ENCODE data around the gene RNF4.

RNF4 gene

GRCh38 chr4:2469192-2469984, 482 bp downstream of the RNF4 start:
- TF ChIP-seq CTCF (IDR thresholded peaks at IDR 0.05; ENCODE audit: borderline replicate concordance, insufficient read depth, low read depth, low read length): no peak
- peak overlapping the region; percentile 86 for H3K4me3 ChIP-seq (ENCODE audit: low read depth, low read length)

GRCh38 chr4:2470791-2471190, 1.9 kb downstream of the RNF4 start:
- no peak for TF ChIP-seq CTCF (IDR thresholded peaks at IDR 0.05; ENCODE audit: borderline replicate concordance, insufficient read depth, low read depth, low read length)
- H3K4me3 ChIP-seq (ENCODE audit: low read depth, low read length): peak overlapping the region; percentile 86

GRCh38 chr4:2472187-2472586, 3.3 kb downstream of the RNF4 start:
- no peak for TF ChIP-seq CTCF (IDR thresholded peaks at IDR 0.05; ENCODE audit: borderline replicate concordance, insufficient read depth, low read depth, low read length)
- H3K4me3 ChIP-seq (ENCODE audit: low read depth, low read length): no peak overlapping the region

- H3K4me3 ChIP-seq (ENCODE audit: low read depth, low read length): no peak overlapping the region
- no peak for TF ChIP-seq CTCF (IDR thresholded peaks at IDR 0.05; ENCODE audit: borderline replicate concordance, insufficient read depth, low read depth, low read length)
Observed at GRCh38 chr4:2478229-2478628, 9.3 kb downstream of the RNF4 start.

GRCh38 chr4:2480649-2481048, 11.7 kb downstream of the RNF4 start:
- no peak overlapping the region for H3K4me3 ChIP-seq (ENCODE audit: low read depth, low read length)
- no peak for TF ChIP-seq CTCF (IDR thresholded peaks at IDR 0.05; ENCODE audit: borderline replicate concordance, insufficient read depth, low read depth, low read length)

- TF ChIP-seq CTCF (IDR thresholded peaks at IDR 0.05; ENCODE audit: borderline replicate concordance, insufficient read depth, low read depth, low read length): no peak
- H3K4me3 ChIP-seq (ENCODE audit: low read depth, low read length): no peak overlapping the region
Observed at GRCh38 chr4:2482192-2482591, 13.3 kb downstream of the RNF4 start.

- TF ChIP-seq CTCF (IDR thresholded peaks at IDR 0.05; ENCODE audit: borderline replicate concordance, insufficient read depth, low read depth, low read length): no peak
- H3K4me3 ChIP-seq (ENCODE audit: low read depth, low read length): no peak overlapping the region
Observed at GRCh38 chr4:2482693-2483092, 13.8 kb downstream of the RNF4 start.
